SK-N-SH (cell line): ENCODE measurements around the gene DCST1. TPM values are rescaled to one million over a fixed set of nuclear protein-coding genes. Genes with fewer than 3 reads are reported as not detected.
A peak's percentile ranks its signal among the peaks of the same experiment; 100 is the strongest.

ENCODE experiments used
- CTCF ChIA-PET: fragments of 300-600, 350-600 bp; formaldehyde crosslinking; extraction: SDS; loops from one replicate; lab custom pipeline; 2021; lab: Yijun Ruan, JAX
- POLR2A ChIA-PET: fragments of 350-600 bp; sonication (Branson Sonifier 250); formaldehyde crosslinking; extraction: SDS; loops from one replicate; lab custom pipeline; 2020; ENCODE audit warnings: antibody characterized with exemption, inconsistent platforms; lab: Yijun Ruan, JAX
- DNase-seq: peaks from one replicate; pipeline ENCODE4 v3.0.0; 2012
- H2AFZ ChIP-seq: fragments of 200-600 bp; sonication (generic); 2 replicates; pipeline ENCODE4 v1.8.1; 2016; ENCODE audit warnings: antibody characterized with exemption, mild to moderate bottlenecking, low read depth
- H3F3A ChIP-seq: fragments of 200-600 bp; sonication (generic); replicated peaks from 2 replicates; pipeline ENCODE3; 2016; ENCODE audit warnings: antibody characterized with exemption, mild to moderate bottlenecking; ENCODE audit not compliant: insufficient read depth
- H3K27ac ChIP-seq, 2 experiments: fragments of 200-500 bp in 1 of 2; fragments of 200-600 bp in 1 of 2; sonication (Bioruptor generic) in 1 of 2; sonication (generic), shearing (Covaris generic) in 1 of 2; 2 replicates each; pipeline versions ENCODE4 v1.5.1 to v1.6.1; 2014 to 2016; ENCODE audit warnings: low read depth in 2 of 2, inconsistent platforms in 1 of 2, low read length in 1 of 2, mild to moderate bottlenecking in 1 of 2, mixed read lengths in 1 of 2
- H3K27me3 ChIP-seq: fragments of 200-600 bp; sonication (generic), shearing (Covaris generic); 2 replicates; pipeline ENCODE4 v1.6.1; 2016; ENCODE audit warnings: mixed run types; ENCODE audit not compliant: insufficient read depth
- H3K36me3 ChIP-seq, 2 experiments: fragments of 200-500 bp in 1 of 2; fragments of 200-600 bp in 1 of 2; sonication (Bioruptor generic) in 1 of 2; sonication (generic) in 1 of 2; replicated peaks in 1 of 2; 2 replicates each; pipeline versions ENCODE3 to v1.5.1; 2014 to 2016; ENCODE audit warnings: low read length in 1 of 2, mild to moderate bottlenecking in 1 of 2; ENCODE audit not compliant: insufficient read depth in 2 of 2, control insufficient read depth in 1 of 2
- H3K4me1 ChIP-seq, 2 experiments: fragments of 200-500 bp in 1 of 2; fragments of 200-600 bp in 1 of 2; sonication (Bioruptor generic) in 1 of 2; sonication (generic), shearing (Covaris generic) in 1 of 2; 2 replicates each; pipeline versions ENCODE4 v1.5.1 to v1.6.1; 2014 to 2016; ENCODE audit warnings: low read depth in 1 of 2, low read length in 1 of 2, mixed run types in 1 of 2; ENCODE audit not compliant: insufficient read depth in 2 of 2, control insufficient read depth in 1 of 2
- H3K4me2 ChIP-seq: fragments of 200-600 bp; sonication (generic), shearing (Covaris generic); 2 replicates; pipeline ENCODE4 v1.6.1; 2017; ENCODE audit warnings: mixed run types
- H3K4me3 ChIP-seq, 2 experiments: fragments of 200-500 bp in 1 of 2; fragments of 200-600 bp in 1 of 2; sonication (Bioruptor generic) in 1 of 2; sonication (generic), shearing (Covaris generic) in 1 of 2; 2 replicates each; pipeline versions ENCODE4 v1.5.1 to v1.8.1; 2014 to 2016; ENCODE audit warnings: low read depth in 2 of 2, inconsistent platforms in 1 of 2, low read length in 1 of 2, mild to moderate bottlenecking in 1 of 2, mixed read lengths in 1 of 2, moderate library complexity in 1 of 2
- H3K79me2 ChIP-seq: fragments of 200-600 bp; sonication (generic); 2 replicates; pipeline ENCODE4 v1.8.1; 2017; ENCODE audit warnings: mild to moderate bottlenecking; ENCODE audit not compliant: insufficient read depth
- H3K9ac ChIP-seq: fragments of 200-600 bp; sonication (generic); 2 replicates; pipeline ENCODE4 v1.6.1; 2017; ENCODE audit warnings: mixed run types
- H3K9me2 ChIP-seq: fragments of 200-600 bp; sonication (generic); 2 replicates; pipeline ENCODE4 v1.6.1; 2017; ENCODE audit warnings: mixed run types
- H3K9me3 ChIP-seq: fragments of 200-600 bp; sonication (generic); 2 replicates; pipeline ENCODE4 v1.6.1; 2017; ENCODE audit warnings: mixed run types, mild to moderate bottlenecking, moderate library complexity
- H4K20me1 ChIP-seq: fragments of 200-600 bp; sonication (generic); 2 replicates; pipeline ENCODE4 v1.6.1; 2017; ENCODE audit warnings: mild to moderate bottlenecking, mixed run types; ENCODE audit not compliant: insufficient read depth
- CTCF ChIP-seq: fragments of 200-600 bp; sonication (generic); IDR thresholded peaks from 2 replicates; pipeline ENCODE4 v1.6.1; 2017; ENCODE audit warnings: antibody characterized with exemption, mild to moderate bottlenecking, moderate library complexity
- ELF1 ChIP-seq: IDR thresholded peaks from 2 replicates; pipeline ENCODE4 v1.4.0; 2012
- EZH2phosphoT487 ChIP-seq: fragments of 200-600 bp; sonication (generic); IDR thresholded peaks from 2 replicates; pipeline ENCODE4 v1.6.1; 2017; ENCODE audit warnings: low read depth, mixed run types, mild to moderate bottlenecking, antibody characterized with exemption, moderate library complexity, borderline replicate concordance
- NFIC ChIP-seq: IDR thresholded peaks from 2 replicates; pipeline ENCODE4 v1.4.0; 2012; ENCODE audit warnings: borderline replicate concordance
- NRF1 ChIP-seq: IDR thresholded peaks from 2 replicates; pipeline ENCODE4 v1.6.1; 2012; ENCODE audit warnings: low read depth, mild to moderate bottlenecking, low read length
- POLR2AphosphoS5 ChIP-seq: IDR thresholded peaks from 2 replicates; pipeline ENCODE4 v1.6.1; 2012; ENCODE audit warnings: low read depth, low read length
- RCOR1 ChIP-seq: fragments of 150-350 bp; IDR thresholded peaks from 2 replicates; pipeline ENCODE4 v1.6.1; 2017; ENCODE audit warnings: antibody characterized with exemption, low read length
- REST ChIP-seq: IDR thresholded peaks from 2 replicates; pipeline ENCODE4 v1.6.1; 2012; ENCODE audit warnings: mild to moderate bottlenecking, low read depth, low read length, moderate library complexity
- RFX5 ChIP-seq: IDR thresholded peaks from 2 replicates; pipeline ENCODE4 v1.6.1; 2012; ENCODE audit warnings: mild to moderate bottlenecking, improper control_type of control experiment, low read length
- SIN3A ChIP-seq: IDR thresholded peaks from 2 replicates; pipeline ENCODE4 v1.6.1; 2012; ENCODE audit warnings: low read depth, mild to moderate bottlenecking, low read length, moderate library complexity, borderline replicate concordance
- TAF1 ChIP-seq: IDR thresholded peaks from 2 replicates; pipeline ENCODE4 v1.6.1; 2012; ENCODE audit warnings: low read depth, mild to moderate bottlenecking, low read length, moderate library complexity, borderline replicate concordance
- WGBS: methylation state at CpG from one replicate; pipeline ENCODE4 v1.1.6; 2017; ENCODE audit warnings: low lambda C conversion rate; 5-methylcytosine and 5-hydroxymethylcytosine counted together
- polyA plus RNA-seq, 3 experiments: library from polyadenylated mRNA; depleted of rRNA; stranded (reverse); fragments of >200 nt; gene quantifications; 2 replicates each; pipeline ENCODE4 v1.2.3, GENCODE V29; 2012
- TF ChIP-seq, protein P1 (sequence below): IDR thresholded peaks from 2 replicates; pipeline ENCODE4 v1.4.0; 2012; ENCODE audit warnings: low read depth, borderline replicate concordance
- TF ChIP-seq, protein P2 (sequence below): IDR thresholded peaks from 2 replicates; pipeline ENCODE4 v1.4.0; 2012; ENCODE audit warnings: low read depth
- TF ChIP-seq, protein P3 (sequence below): fragments of 150-350 bp; IDR thresholded peaks from 2 replicates; pipeline ENCODE4 v1.6.1; 2017; ENCODE audit warnings: antibody characterized with exemption, low read length, low read depth, borderline replicate concordance
- TF ChIP-seq, protein P4 (sequence below): fragments of 150-350 bp; IDR thresholded peaks from 2 replicates; pipeline ENCODE4 v1.6.1; 2016; ENCODE audit warnings: mild to moderate bottlenecking, low read depth, low read length

The DCST1 gene
- polyA plus RNA-seq, 1 of the 3 experiments (the other 2 are of a cell fraction) = not detected

DNA sequence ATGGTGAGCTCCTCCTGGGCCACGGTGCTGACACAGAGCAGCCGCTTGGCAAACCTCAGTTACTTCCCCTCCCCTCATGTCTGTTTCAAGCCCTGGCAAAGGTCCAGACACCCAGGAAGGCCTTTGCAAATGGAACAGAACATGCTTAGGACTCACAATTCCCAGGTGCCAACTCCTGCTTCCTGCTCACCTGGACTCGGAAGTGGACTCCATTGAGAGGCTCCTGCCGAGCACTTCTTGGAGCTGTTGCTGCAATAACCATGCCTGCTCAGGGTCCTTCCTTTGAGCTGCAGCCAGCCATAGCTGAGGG is 10.7 kb upstream of the DCST1 start:
- Histone ChIP-seq H3K36me3 (no peaks in the 10 kb centered on the region), H3K27me3 (no peaks in the 10 kb centered on the region), H2AFZ (no peak overlapping the region), H3K79me2 (no peaks in the 10 kb centered on the region), H3K27ac (no peak overlapping the region), H3K9me3 (no peaks in the 10 kb centered on the region), H3F3A (peaks cover under 1% of the 10 kb centered on the region), H3K4me3 (no peak overlapping the region), H3K4me1 (peaks cover 0 to 4% of the 10 kb centered on the region in 2 experiments; a peak in 1 of 4 replicates), H3K9me2 (no peaks in the 10 kb centered on the region), H4K20me1 (no peaks in the 10 kb centered on the region), H3K4me2 (no peak overlapping the region), H3K9ac (no peak overlapping the region)
- ChIA-PET POLR2A (interaction anchor here (1.3 kb wide), 1 partner anchor 12 kb away, joined by 4 read pairs; no protein-coding TSS in a partner anchor), CTCF (interaction anchor here (1.0 to 4.9 kb wide), 11 partner anchors 10 to 145 kb away, joined by 3 to 28 read pairs (median 5); partner anchors contain the start of genes ADAM15, DCST1 and DCST2)
- TF ChIP-seq CTCF (no peak), SIN3A (no peak), NRF1 (no peak), ELF1 (no peak), EZH2phosphoT487 (no peak), POLR2AphosphoS5 (no peak), RFX5 (no peak), TAF1 (no peak), RCOR1 (no peak), REST (no peak), NFIC (no peak)
- TF ChIP-seq, protein P1, sequence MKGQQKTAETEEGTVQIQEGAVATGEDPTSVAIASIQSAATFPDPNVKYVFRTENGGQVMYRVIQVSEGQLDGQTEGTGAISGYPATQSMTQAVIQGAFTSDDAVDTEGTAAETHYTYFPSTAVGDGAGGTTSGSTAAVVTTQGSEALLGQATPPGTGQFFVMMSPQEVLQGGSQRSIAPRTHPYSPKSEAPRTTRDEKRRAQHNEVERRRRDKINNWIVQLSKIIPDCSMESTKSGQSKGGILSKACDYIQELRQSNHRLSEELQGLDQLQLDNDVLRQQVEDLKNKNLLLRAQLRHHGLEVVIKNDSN = no peak
- TF ChIP-seq, protein P2, sequence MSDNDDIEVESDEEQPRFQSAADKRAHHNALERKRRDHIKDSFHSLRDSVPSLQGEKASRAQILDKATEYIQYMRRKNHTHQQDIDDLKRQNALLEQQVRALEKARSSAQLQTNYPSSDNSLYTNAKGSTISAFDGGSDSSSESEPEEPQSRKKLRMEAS = no peak
- TF ChIP-seq, protein P3, sequence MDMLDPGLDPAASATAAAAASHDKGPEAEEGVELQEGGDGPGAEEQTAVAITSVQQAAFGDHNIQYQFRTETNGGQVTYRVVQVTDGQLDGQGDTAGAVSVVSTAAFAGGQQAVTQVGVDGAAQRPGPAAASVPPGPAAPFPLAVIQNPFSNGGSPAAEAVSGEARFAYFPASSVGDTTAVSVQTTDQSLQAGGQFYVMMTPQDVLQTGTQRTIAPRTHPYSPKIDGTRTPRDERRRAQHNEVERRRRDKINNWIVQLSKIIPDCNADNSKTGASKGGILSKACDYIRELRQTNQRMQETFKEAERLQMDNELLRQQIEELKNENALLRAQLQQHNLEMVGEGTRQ = no peak
- TF ChIP-seq, protein P4, sequence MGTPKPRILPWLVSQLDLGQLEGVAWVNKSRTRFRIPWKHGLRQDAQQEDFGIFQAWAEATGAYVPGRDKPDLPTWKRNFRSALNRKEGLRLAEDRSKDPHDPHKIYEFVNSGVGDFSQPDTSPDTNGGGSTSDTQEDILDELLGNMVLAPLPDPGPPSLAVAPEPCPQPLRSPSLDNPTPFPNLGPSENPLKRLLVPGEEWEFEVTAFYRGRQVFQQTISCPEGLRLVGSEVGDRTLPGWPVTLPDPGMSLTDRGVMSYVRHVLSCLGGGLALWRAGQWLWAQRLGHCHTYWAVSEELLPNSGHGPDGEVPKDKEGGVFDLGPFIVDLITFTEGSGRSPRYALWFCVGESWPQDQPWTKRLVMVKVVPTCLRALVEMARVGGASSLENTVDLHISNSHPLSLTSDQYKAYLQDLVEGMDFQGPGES = no peak
- 67% methylated on average over 4 of the region's 4 CpGs for WGBS
- DNase-seq = peak; percentile 57
